Stomach (tissue), 9 donors: ENCODE measurements around the gene COL25A1. TPM values are rescaled to one million over a fixed set of nuclear protein-coding genes. Genes with fewer than 3 reads are reported as not detected.

Experiments
- DNase-seq, 2 donors: peaks; one replicate each; pipeline versions ENCODE4 v3.0.0 to v3.0.0-alpha.2; 2013 to 2019
- H3K27ac ChIP-seq, 5 donors: fragments of 200-600 bp in 4 of 5; sonication (generic) in 4 of 5; one replicate each; pipeline ENCODE4 v1.5.1; 2013 to 2019; ENCODE audit warnings: mild to moderate bottlenecking in 1 of 5, moderate library complexity in 1 of 5
- H3K27me3 ChIP-seq, 3 donors: fragments of 200-600 bp; sonication (generic); one replicate each; pipeline ENCODE4 v1.5.1; 2017 to 2019; ENCODE audit warnings: mixed run types in 1 of 3
- H3K36me3 ChIP-seq, 4 donors: fragments of 200-600 bp; sonication (generic); 1 replicate in 3 of 4; 2 replicates in 1 of 4; pipeline ENCODE4 v1.5.1; 2016 to 2019
- H3K4me1 ChIP-seq, 4 donors: fragments of 200-600 bp; sonication (generic); one replicate each; pipeline ENCODE4 v1.5.1; 2016 to 2019
- H3K4me3 ChIP-seq, 4 donors: fragments of 200-600 bp; sonication (generic) in 3 of 4; one replicate each; pipeline ENCODE4 v1.5.1; 2016 to 2019; ENCODE audit warnings: mild to moderate bottlenecking in 1 of 4
- H3K9me3 ChIP-seq, 4 donors: fragments of 200-600 bp; sonication (generic); one replicate each; pipeline ENCODE4 v1.5.1; 2016 to 2019
- CTCF ChIP-seq, 7 experiments: fragments of 450-650 bp in 4 of 7; fragments of 200-600 bp in 3 of 7; sonication (generic) in 3 of 7; IDR thresholded peaks; one replicate each; pipeline ENCODE4 v1.5.1; 2016 to 2019; ENCODE audit warnings: antibody characterized with exemption in 7 of 7, control low read depth in 2 of 7, mild to moderate bottlenecking in 1 of 7
- EP300 ChIP-seq: sonication (generic); formaldehyde crosslinking; IDR thresholded peaks from one replicate; pipeline ENCODE4 v1.6.1; 2017; ENCODE audit warnings: antibody characterized with exemption
- POLR2A ChIP-seq, 4 donors: fragments of 450-650 bp; IDR thresholded peaks; one replicate each; pipeline ENCODE4 v1.6.1; 2016; ENCODE audit warnings: antibody characterized with exemption in 4 of 4, control low read depth in 2 of 4, mild to moderate bottlenecking in 1 of 4, moderate library complexity in 1 of 4
- POLR2AphosphoS5 ChIP-seq, 3 donors: sonication (generic); formaldehyde crosslinking; IDR thresholded peaks; one replicate each; pipeline ENCODE4 v1.6.1; 2016; ENCODE audit warnings: antibody characterized with exemption in 3 of 3
- WGBS, 5 donors: extraction: QIAGEN DNeasy Blood & Tissue Kit in 3 of 5; methylation state at CpG; one replicate each; pipeline versions ENCODE4 v1.1.5 to v1.1.7; 2013 to 2018; 5-methylcytosine and 5-hydroxymethylcytosine counted together
- intact Hi-C: fragments of 100-400 bp; cut with DNase I; formaldehyde crosslinking; loops from one replicate; pipeline ENCODE4 v1.15.1; 2023; ENCODE audit warnings: low total_unique reads
- polyA plus RNA-seq, 3 donors: library from polyadenylated mRNA; stranded (reverse); fragments of 200-250 nt; gene quantifications; one replicate each; pipeline ENCODE4 v1.2.3, GENCODE V29; 2013
- total RNA-seq, 5 donors: library from RNA; depleted of rRNA; stranded (reverse); fragments of >200 nt; gene quantifications; one replicate each; pipeline versions ENCODE4 v1.1.0 to v1.2.3, GENCODE V29; 2014 to 2016
- donor health status: healthy with polysubstance abuse.
- donor health status: Bipolar disorder and iron deficiency.
- donor health status: healthy.

COL25A1 gene
- total and polyA plus RNA-seq, 8 donors = 0.10 to 4.1 (median 1.5) TPM; not detected in 5

- Histone ChIP-seq H3K27me3 (no peaks in the 10 kb centered on the region), H3K36me3 (no peaks in the 10 kb centered on the region), H3K4me3 (no peak overlapping the region), H3K27ac (no peak overlapping the region), H3K9me3 (no peaks in the 10 kb centered on the region), H3K4me1 (no peaks in the 10 kb centered on the region)
- intact Hi-C loops = no loop called here
- no peak for DNase-seq
- WGBS, 5 donors = 67 to 84% (median 80%) methylated on average over 5 to 6 of the region's 6 CpGs
- TF ChIP-seq EP300 = no peak
- TF ChIP-seq CTCF (IDR thresholded peaks at IDR 0.05) = no peak
- TF ChIP-seq POLR2A (IDR thresholded peaks at IDR 0.05) = no peak
Measured at GRCh38 chr4:109131559-109131958, 170.9 kb downstream of the COL25A1 start.

- TF ChIP-seq POLR2AphosphoS5 (IDR thresholded peaks at IDR 0.05) = no peak
- TF ChIP-seq EP300 = no peak
- TF ChIP-seq CTCF (IDR thresholded peaks at IDR 0.05) = no peak
- TF ChIP-seq POLR2A (IDR thresholded peaks at IDR 0.05) = no peak
- WGBS, 5 donors = 51 to 65% (median 59%) methylated on average over 2 of the region's 2 CpGs
- H3K4me3 ChIP-seq = no peak overlapping the region
Measured at GRCh38 chr4:109128589-109128988, 173.9 kb downstream of the COL25A1 start.

GRCh38 chr4:109127866-109128265 is 174.6 kb downstream of the COL25A1 start:
- Histone ChIP-seq H3K36me3 (no peaks in the 10 kb centered on the region), H3K4me1 (no peaks in the 10 kb centered on the region), H3K27ac (no peak overlapping the region), H3K27me3 (no peaks in the 10 kb centered on the region), H3K4me3 (no peak overlapping the region), H3K9me3 (no peaks in the 10 kb centered on the region)
- TF ChIP-seq EP300 (no peak), POLR2A (IDR thresholded peaks at IDR 0.05) (no peak), POLR2AphosphoS5 (IDR thresholded peaks at IDR 0.05) (no peak), CTCF (IDR thresholded peaks at IDR 0.05) (no peak)
- intact Hi-C loops = no loop called here
- 38 to 69% (median 51%) methylated on average over 2 of the region's 2 CpGs for WGBS, 5 donors
- DNase-seq = no peak

More at GRCh38 chr4:109128589-109128988, 173.9 kb downstream of the COL25A1 start:
- DNase-seq = no peak
- no peaks in the 10 kb centered on the region for H3K9me3 ChIP-seq
- H3K4me1 ChIP-seq = no peaks in the 10 kb centered on the region
- no peaks in the 10 kb centered on the region for H3K27me3 ChIP-seq
- intact Hi-C loops = no loop called here
- no peak overlapping the region for H3K27ac ChIP-seq
- no peaks in the 10 kb centered on the region for H3K36me3 ChIP-seq

- TF ChIP-seq POLR2A (IDR thresholded peaks at IDR 0.05) (no peak), POLR2AphosphoS5 (IDR thresholded peaks at IDR 0.05) (no peak), CTCF (IDR thresholded peaks at IDR 0.05) (no peak), EP300 (no peak)
- WGBS, 5 donors = 68 to 82% (median 78%) methylated on average over 2 of the region's 2 CpGs
- no peaks in the 10 kb centered on the region for H3K36me3 ChIP-seq
- H3K9me3 ChIP-seq = no peaks in the 10 kb centered on the region
- H3K27ac ChIP-seq = no peak overlapping the region
- no peak overlapping the region for H3K4me3 ChIP-seq
- no peaks in the 10 kb centered on the region for H3K4me1 ChIP-seq
- no peak for DNase-seq
- no peaks in the 10 kb centered on the region for H3K27me3 ChIP-seq
- intact Hi-C loops = no loop called here
Measured at GRCh38 chr4:109126856-109127255, 175.6 kb downstream of the COL25A1 start.
